ENCODE measurements around the gene TMEM87A. TPM values are rescaled to one million over a fixed set of nuclear protein-coding genes. Genes with fewer than 3 reads are reported as not detected.

Gene TMEM87A
- total and polyA plus RNA-seq, 2 of the 8 experiments (the other 6 are each of a cell fraction or from before 2014, with no cell fraction given), result 15.2 to 33.1 TPM

DNA sequence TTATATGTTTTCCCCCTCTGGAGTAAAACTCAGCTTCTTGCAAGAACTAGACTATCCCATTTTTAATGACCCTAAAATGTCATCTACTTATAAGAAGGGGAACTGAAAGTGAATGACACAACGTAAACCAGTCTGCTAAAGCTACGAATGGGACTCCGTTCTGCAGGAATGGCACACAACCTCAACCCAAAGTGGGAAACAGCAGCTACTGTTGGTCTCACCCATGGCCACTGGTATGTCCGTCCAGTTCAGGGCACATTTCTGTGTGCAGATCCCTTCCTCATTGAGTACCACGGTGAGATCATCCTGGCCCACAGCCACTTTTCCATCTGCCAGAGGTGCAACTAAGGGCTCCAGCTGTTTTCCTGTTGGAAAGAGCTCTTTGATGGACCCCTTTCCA is 88.9 kb downstream of the TMEM87A start:
- H3K56ac ChIP-seq (replicated peaks; ENCODE audit: insufficient read length, low read depth, low read length), result no peak overlapping the region
- H3K79me1 ChIP-seq (ENCODE audit: low read depth, low read length), result no peaks in the 10 kb centered on the region
- no peak overlapping the region for H3K18ac ChIP-seq (ENCODE audit: extremely low read depth, low read length)
- POLR2A ChIA-PET (ENCODE audit: partially characterized antibody), result no interaction called here
- H4K91ac ChIP-seq (replicated peaks; ENCODE audit: insufficient read length, low read length), result no peak overlapping the region
- no peak overlapping the region for H4K8ac ChIP-seq (ENCODE audit: extremely low read depth, insufficient read depth, low read length)
- DNase-seq (ENCODE audit: low read depth in 1 of 2, low spot score in 2 of 2) (no peak), FAIRE-seq (no peak)
- no peaks in the 10 kb centered on the region for H3K27me3 ChIP-seq (replicated peaks in 1 of 4; ENCODE audit: control insufficient read depth in 3 of 4, extremely low read depth in 1 of 4, insufficient read depth in 3 of 4, low read length in 3 of 4)
- H3K14ac ChIP-seq (ENCODE audit: insufficient read length), result no peak overlapping the region
- no peak overlapping the region for H2BK5ac ChIP-seq (ENCODE audit: low read depth, low read length)
- no peak overlapping the region for H3K23ac ChIP-seq (ENCODE audit: insufficient read length)
- H3K4me3 ChIP-seq (ENCODE audit: extremely low read depth in 1 of 4, insufficient read depth in 2 of 4, low read depth in 3 of 4, low read length in 4 of 4), result no peak overlapping the region
- 87% methylated on average over 5 of the region's 5 CpGs; no CpG with 5 or more reads in 1 of the 2 experiments for WGBS, 2 experiments (ENCODE audit: extremely low coverage in 1 of 2, insufficient coverage in 1 of 2, insufficient read length in 1 of 2, insufficient replicate concordance in 2 of 2, low coverage in 1 of 2, low lambda C conversion rate in 2 of 2, missing lambda C conversion rate in 1 of 2)
- TF ChIP-seq, protein P1, sequence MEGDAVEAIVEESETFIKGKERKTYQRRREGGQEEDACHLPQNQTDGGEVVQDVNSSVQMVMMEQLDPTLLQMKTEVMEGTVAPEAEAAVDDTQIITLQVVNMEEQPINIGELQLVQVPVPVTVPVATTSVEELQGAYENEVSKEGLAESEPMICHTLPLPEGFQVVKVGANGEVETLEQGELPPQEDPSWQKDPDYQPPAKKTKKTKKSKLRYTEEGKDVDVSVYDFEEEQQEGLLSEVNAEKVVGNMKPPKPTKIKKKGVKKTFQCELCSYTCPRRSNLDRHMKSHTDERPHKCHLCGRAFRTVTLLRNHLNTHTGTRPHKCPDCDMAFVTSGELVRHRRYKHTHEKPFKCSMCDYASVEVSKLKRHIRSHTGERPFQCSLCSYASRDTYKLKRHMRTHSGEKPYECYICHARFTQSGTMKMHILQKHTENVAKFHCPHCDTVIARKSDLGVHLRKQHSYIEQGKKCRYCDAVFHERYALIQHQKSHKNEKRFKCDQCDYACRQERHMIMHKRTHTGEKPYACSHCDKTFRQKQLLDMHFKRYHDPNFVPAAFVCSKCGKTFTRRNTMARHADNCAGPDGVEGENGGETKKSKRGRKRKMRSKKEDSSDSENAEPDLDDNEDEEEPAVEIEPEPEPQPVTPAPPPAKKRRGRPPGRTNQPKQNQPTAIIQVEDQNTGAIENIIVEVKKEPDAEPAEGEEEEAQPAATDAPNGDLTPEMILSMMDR (IDR thresholded peaks at IDR 0.05; ENCODE audit: control extremely low read depth in 1 of 3, insufficient read depth in 1 of 3, low read depth in 1 of 3, low read length in 3 of 3), result no peak
- no peak for TF ChIP-seq ZNF274 (IDR thresholded peaks at IDR 0.05; ENCODE audit: borderline replicate concordance, extremely low read depth, low read length)
- no peak overlapping the region for H2BK120ac ChIP-seq (replicated peaks; ENCODE audit: low read depth, low read length)
- H3K4me1 ChIP-seq (replicated peaks in 1 of 4; ENCODE audit: control insufficient read depth in 3 of 4, insufficient read depth in 4 of 4, low read length in 3 of 4), result no peaks in the 10 kb centered on the region
- H3K9ac ChIP-seq (replicated peaks in 1 of 4; ENCODE audit: extremely low read depth in 1 of 4, low read depth in 3 of 4, low read length in 3 of 4), result no peak overlapping the region
- no peak overlapping the region for H2BK20ac ChIP-seq (ENCODE audit: low read length)
- no peak overlapping the region for H2BK15ac ChIP-seq (ENCODE audit: low read length)
- H2AFZ ChIP-seq (ENCODE audit: low read length), result no peak overlapping the region
- H3K9me3 ChIP-seq (ENCODE audit: insufficient read depth in 2 of 2, low read depth in 1 of 2, low read length in 1 of 2), result no peaks in the 10 kb centered on the region
- no peak overlapping the region for H3K4ac ChIP-seq (replicated peaks; ENCODE audit: insufficient read length, low read depth, low read length)
- CTCF ChIA-PET (ENCODE audit: partially characterized antibody), result interaction anchor here (0.8 kb wide), 1 partner anchor 47 kb away, joined by 4 read pairs; no protein-coding TSS in a partner anchor
- peaks cover 0 to 53% (median 23%) of the 10 kb centered on the region in 4 experiments; a peak in 6 of 8 replicates for H3K36me3 ChIP-seq (ENCODE audit: control insufficient read depth in 2 of 4, insufficient read depth in 4 of 4, low read length in 3 of 4)
- H4K20me1 ChIP-seq (replicated peaks in 1 of 2; ENCODE audit: control insufficient read depth in 1 of 2, insufficient read depth in 2 of 2, low read length in 2 of 2), result peaks cover 0 to 2% of the 10 kb centered on the region in 2 experiments
- H3K4me2 ChIP-seq (ENCODE audit: insufficient read depth in 1 of 2, low read depth in 2 of 2, low read length in 2 of 2), result no peak overlapping the region
- no peak overlapping the region for H4K5ac ChIP-seq (ENCODE audit: insufficient read length, low read depth, low read length)
- H3K23me2 ChIP-seq (ENCODE audit: low read depth, low read length), result no peaks in the 10 kb centered on the region
- H3K79me2 ChIP-seq (ENCODE audit: control insufficient read depth in 1 of 2, insufficient read depth in 2 of 2, low read length in 2 of 2), result no peaks in the 10 kb centered on the region
- no peak overlapping the region for H3K27ac ChIP-seq (ENCODE audit: low read depth, low read length)
- no peak overlapping the region for H2AK5ac ChIP-seq (ENCODE audit: low read depth, low read length)
- no peak overlapping the region for H2BK12ac ChIP-seq (ENCODE audit: low read depth, low read length)
